GM18951 (cell line): ENCODE results near the gene SKIC3.

ENCODE experiments used
- POLR2A ChIP-seq: IDR thresholded peaks from 4 replicates; pipeline ENCODE4 v1.6.1; 2011; ENCODE audit warnings: mild to moderate bottlenecking; ENCODE audit not compliant: insufficient read length, insufficient read depth; ENCODE audit errors: extremely low read depth
- in situ Hi-C: fragments of 300-500 bp; cut with MboI; formaldehyde crosslinking; loops from one replicate; pipeline ENCODE4 v1.12.0; 2022; ENCODE audit warnings: low sequenced_read_pairs, mixed read lengths, inconsistent platforms; ENCODE audit not compliant: unreplicated experiment

SKIC3 gene

DNA sequence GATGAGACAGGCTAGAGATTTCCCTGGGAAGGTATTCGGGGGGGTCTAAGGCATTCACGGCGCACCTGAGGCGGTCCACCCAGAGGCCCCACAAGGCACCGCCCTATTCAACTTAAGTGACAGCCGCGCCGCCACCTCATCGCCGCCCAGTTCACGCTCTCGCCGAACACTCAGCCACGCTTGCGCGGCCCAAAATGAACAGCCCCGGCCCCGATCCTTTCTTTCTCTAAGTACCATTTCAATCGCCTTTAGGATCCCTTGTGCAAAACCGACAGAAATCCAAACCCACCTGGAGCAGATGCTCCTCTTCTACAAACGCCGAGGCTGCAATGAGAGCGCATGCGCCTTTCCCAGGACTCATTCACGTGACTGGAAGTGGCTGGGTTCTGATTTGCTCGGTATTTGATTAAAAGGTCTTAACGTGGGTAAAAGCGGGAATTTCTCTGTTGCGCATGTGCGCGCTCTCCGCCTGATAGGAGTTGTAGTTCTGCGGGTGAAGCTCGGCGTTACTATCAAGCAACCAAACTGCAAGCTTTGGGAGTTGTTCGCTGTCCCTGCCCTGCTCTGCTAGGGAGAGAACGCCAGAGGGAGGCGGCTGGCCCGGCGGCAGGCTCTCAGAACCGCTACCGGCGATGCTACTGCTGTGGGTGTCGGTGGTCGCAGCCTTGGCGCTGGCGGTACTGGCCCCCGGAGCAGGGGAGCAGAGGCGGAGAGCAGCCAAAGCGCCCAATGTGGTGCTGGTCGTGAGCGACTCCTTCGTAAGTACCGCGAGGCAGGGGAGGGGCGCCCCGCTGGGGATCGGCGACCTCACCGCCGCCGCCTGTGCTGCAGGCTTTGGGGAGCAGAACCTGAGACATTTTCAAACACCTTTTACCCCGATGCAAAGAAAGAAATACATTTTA, at the start of gene SKIC3, which contains the start of gene ARSK:
TSS of gene SKIC3 (minus strand) at position 331 of the 902 bp plus-strand sequence. CDS start 7,827 bp downstream, outside the sequence.
TSS of gene ARSK (plus strand) at position 455 of the 902 bp plus-strand sequence. CDS start at position 633, 178 bp downstream.
- TF ChIP-seq POLR2A, result peak; percentile 76
- in situ Hi-C loops, result no loop called here

- in situ Hi-C loops, result no loop called here
- no peak for TF ChIP-seq POLR2A
Measured at GRCh38 chr5:95600557-95600956, 45.8 kb upstream of the SKIC3 start.

DNA sequence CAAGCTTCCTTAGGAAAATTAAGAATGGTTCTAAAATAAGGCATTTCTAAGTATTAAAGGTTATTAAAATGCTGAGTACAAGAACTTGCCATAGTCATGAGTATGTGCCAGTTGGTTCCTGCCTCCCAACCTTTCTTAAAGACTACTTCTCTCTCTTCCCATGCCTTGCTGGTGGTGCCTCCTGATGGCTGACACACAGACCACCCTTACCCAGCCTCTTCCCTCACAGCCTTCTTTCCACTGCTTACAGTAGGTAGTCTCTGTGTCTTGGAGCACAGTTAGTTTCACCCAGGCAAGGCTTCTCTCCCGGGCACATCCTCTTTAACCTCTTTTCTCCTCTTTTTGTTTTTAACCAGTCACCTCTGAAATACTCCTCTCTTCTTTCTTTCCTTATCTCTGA, 44.5 kb upstream of the SKIC3 start:
- TF ChIP-seq POLR2A, result no peak

GRCh38 chr5:95595289-95595931, 40.6 kb upstream of the SKIC3 start:
- no peak for TF ChIP-seq POLR2A
- in situ Hi-C loops, result no loop called here

More for the DNA sequence above, 44.5 kb upstream of the SKIC3 start:
- in situ Hi-C loops, result no loop called here

- TF ChIP-seq POLR2A, result no peak
- in situ Hi-C loops, result no loop called here
Measured at GRCh38 chr5:95591490-95591901, 36.7 kb upstream of the SKIC3 start.

DNA sequence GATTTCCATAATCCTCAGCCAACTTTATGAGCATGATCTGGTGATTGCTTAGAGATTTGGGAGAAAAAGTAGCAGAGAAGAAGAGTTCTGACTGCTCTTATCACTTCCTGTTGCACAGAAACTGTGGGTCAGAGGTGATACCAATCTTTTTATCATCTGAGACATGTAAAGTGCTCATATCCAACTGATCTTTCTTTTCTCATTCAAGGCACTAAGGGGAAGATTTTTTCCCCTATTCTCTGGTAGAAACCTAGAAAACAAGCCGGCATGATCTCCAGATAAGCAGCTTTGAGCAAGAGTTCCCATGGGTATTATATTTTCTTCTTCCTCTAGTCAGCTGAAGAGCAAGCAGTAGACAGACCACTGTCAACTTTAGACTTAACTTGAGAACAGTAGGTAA, 36.1 kb upstream of the SKIC3 start:
- TF ChIP-seq POLR2A, result no peak
- in situ Hi-C loops, result no loop called here

- in situ Hi-C loops, result no loop called here
- no peak for TF ChIP-seq POLR2A
Measured at GRCh38 chr5:95583992-95584391, 29.2 kb upstream of the SKIC3 start.

DNA sequence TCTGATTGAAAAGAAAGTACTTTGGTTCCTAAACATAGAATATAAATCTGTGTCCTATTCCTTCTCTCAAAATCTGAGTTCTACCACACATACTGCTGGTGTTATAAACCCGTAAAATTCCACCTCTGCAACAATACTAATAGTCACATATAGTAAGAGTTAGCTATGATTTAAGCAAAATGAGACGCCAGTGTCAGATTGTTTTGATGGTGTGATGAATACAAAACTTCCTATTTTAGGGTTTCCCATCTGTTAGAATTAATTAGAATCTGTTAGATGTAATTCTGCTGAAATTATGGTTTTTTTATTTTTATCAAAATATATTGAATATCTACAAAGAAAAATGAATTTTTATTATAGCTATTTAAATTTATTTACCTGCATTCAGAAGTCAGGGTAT, 26.8 kb upstream of the SKIC3 start:
- in situ Hi-C loops, result no loop called here
- TF ChIP-seq POLR2A, result no peak

DNA sequence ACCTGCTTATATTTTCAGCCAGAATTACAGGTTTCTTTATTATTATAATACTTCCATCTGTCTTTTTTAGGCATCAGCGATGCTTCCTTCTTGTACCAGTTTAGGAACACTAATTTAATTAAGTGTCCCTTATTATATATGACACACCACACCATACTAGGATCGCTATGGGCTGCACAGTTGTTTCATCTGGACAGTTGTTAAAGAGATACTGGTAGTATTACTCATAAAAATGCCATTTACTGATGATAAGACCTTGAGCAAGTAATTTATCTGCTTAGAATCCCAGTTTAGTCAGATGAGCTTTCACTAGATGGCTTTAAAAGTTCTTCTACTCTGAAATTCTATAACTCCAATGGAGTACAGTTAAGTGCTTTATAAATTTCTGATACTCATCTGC, 17.2 kb upstream of the SKIC3 start:
- TF ChIP-seq POLR2A, result no peak
- in situ Hi-C loops, result no loop called here

- TF ChIP-seq POLR2A, result no peak
- in situ Hi-C loops, result no loop called here
Measured at GRCh38 chr5:95565280-95565920, 10.6 kb upstream of the SKIC3 start.

- in situ Hi-C loops, result no loop called here
- no peak for TF ChIP-seq POLR2A
Measured at GRCh38 chr5:95564450-95564849, 9.7 kb upstream of the SKIC3 start.

DNA sequence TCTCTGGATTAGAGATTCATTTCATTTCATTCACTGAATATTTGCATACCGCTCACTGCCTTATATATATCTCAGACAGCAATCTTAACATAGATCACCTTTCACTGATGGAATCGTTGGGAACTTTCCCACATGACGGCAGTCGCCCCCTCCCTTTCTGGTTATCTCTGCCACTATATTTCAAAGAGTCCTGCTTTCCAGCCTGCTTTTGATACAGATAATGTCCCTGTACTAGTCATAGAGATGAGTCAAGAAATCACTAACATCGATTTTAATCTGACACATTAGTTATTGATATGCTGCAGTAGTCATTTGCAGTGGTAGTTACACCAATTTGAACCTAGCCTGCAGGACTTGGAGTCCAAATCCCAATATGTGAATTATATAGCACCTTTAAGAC, 8.6 kb upstream of the SKIC3 start:
- TF ChIP-seq POLR2A, result no peak
- in situ Hi-C loops, result no loop called here

- TF ChIP-seq POLR2A, result no peak
- in situ Hi-C loops, result no loop called here
Measured at GRCh38 chr5:95562282-95562681, 7.5 kb upstream of the SKIC3 start.
